Kidney capillary endothelial cell (primary cell): Measurements from ENCODE around the gene NPPA.
"Not testable (repeated sequence)": the region's sequence is repeated elsewhere in the genome, so short reads cannot be mapped to it uniquely, and the experiment has no call there.

Experiments
- DNase-seq: peaks from one replicate; pipeline ENCODE4 v3.0.0-alpha.2; 2018; ENCODE audit warnings: low spot score

NPPA gene

GRCh38 chr1:11847667-11848372, at the start of gene NPPA:
NPPA (minus strand) TSS chr1:11847783; CDS start chr1:11847684, 99 bp downstream.
- DNase-seq, result no peak

- DNase-seq, result not testable (repeated sequence)
Observed at GRCh38 chr1:11894501-11894900, 46.9 kb upstream of the NPPA start.

- DNase-seq, result no peak
Observed at GRCh38 chr1:11893907-11894251, 46.3 kb upstream of the NPPA start.

- DNase-seq, result no peak
Observed at GRCh38 chr1:11891433-11892186, 44.0 kb upstream of the NPPA start.

GRCh38 chr1:11888877-11889208, 41.3 kb upstream of the NPPA start:
- no peak for DNase-seq

- no peak for DNase-seq
Observed at GRCh38 chr1:11888206-11888876, 40.8 kb upstream of the NPPA start.

GRCh38 chr1:11887666-11888007, 40.1 kb upstream of the NPPA start:
- no peak for DNase-seq

GRCh38 chr1:11886986-11887665, 39.5 kb upstream of the NPPA start:
- no peak for DNase-seq

GRCh38 chr1:11885916-11886315, 38.3 kb upstream of the NPPA start:
- DNase-seq, result no peak

GRCh38 chr1:11882814-11883538, 35.4 kb upstream of the NPPA start:
- DNase-seq, result no peak

- no peak for DNase-seq
Observed at GRCh38 chr1:11881749-11882441, 34.3 kb upstream of the NPPA start.

- DNase-seq, result no peak
Observed at GRCh38 chr1:11880911-11881748, 33.5 kb upstream of the NPPA start.

- no peak for DNase-seq
Observed at GRCh38 chr1:11880181-11880575, 32.6 kb upstream of the NPPA start.

- no peak for DNase-seq
Observed at GRCh38 chr1:11879311-11880180, 32.0 kb upstream of the NPPA start.

- DNase-seq, result no peak
Observed at GRCh38 chr1:11878891-11879190, 31.3 kb upstream of the NPPA start.

GRCh38 chr1:11878081-11878890, 30.7 kb upstream of the NPPA start:
- no peak for DNase-seq

- DNase-seq, result no peak
Observed at GRCh38 chr1:11877074-11877473, 29.5 kb upstream of the NPPA start.

GRCh38 chr1:11875094-11875493, 27.5 kb upstream of the NPPA start:
- no peak for DNase-seq

GRCh38 chr1:11874624-11875023, 27.0 kb upstream of the NPPA start:
- no peak for DNase-seq
